PFSK-1 (cell line): ENCODE measurements around the gene BLVRB.

Source experiments
- FOXP2 ChIP-seq: optimal IDR thresholded peaks from 2 replicates; pipeline ENCODE3; 2011; ENCODE audit warnings: borderline replicate concordance, control low read depth, inconsistent platforms; ENCODE audit not compliant: insufficient read depth; ENCODE audit errors: extremely low read length, extremely low read depth
- POLR2AphosphoS5 ChIP-seq: IDR thresholded peaks from 2 replicates; pipeline ENCODE4 v1.6.1; 2012; ENCODE audit warnings: low read depth, mild to moderate bottlenecking, control low read depth, low read length, moderate library complexity
- REST ChIP-seq, 2 experiments: IDR thresholded peaks; 2 replicates each; pipeline versions ENCODE4 v1.6.1 to v1.8.0; 2011 to 2012; ENCODE audit warnings: low read depth in 2 of 2, low read length in 2 of 2, control low read depth in 1 of 2, inconsistent platforms in 1 of 2, mild to moderate bottlenecking in 1 of 2, moderate library complexity in 1 of 2; ENCODE audit not compliant: insufficient read depth in 1 of 2
- SIN3A ChIP-seq: IDR thresholded peaks from 2 replicates; pipeline ENCODE4 v1.6.1; 2012; ENCODE audit warnings: mild to moderate bottlenecking, low read length, moderate library complexity, borderline replicate concordance; ENCODE audit not compliant: insufficient read depth
- TAF1 ChIP-seq: IDR thresholded peaks from 2 replicates; pipeline ENCODE4 v1.6.1; 2012; ENCODE audit warnings: low read length, control low read depth, borderline replicate concordance; ENCODE audit not compliant: insufficient read depth

GRCh38 chr19:40411958-40412499 is 53.5 kb downstream of the BLVRB start:
- TF ChIP-seq TAF1 (no peak), POLR2AphosphoS5 (no peak), REST (IDR thresholded peaks at IDR 0.05; ENCODE audit: insufficient read depth in 1 of 2, low read depth in 2 of 2, low read length in 2 of 2) (no peak), SIN3A (no peak), FOXP2 (no peak)
